Astrocyte of the cerebellum (primary cell): ENCODE data around the gene PMEPA1.
A peak's percentile ranks its signal among the peaks of the same experiment; 100 is the strongest.

Source experiments
- DNase-seq: peaks from one replicate; pipeline ENCODE4 v3.0.0-alpha.2; 2011; ENCODE audit warnings: low read depth
- H3K4me3 ChIP-seq: 2 replicates; pipeline ENCODE4 v1.5.1; 2011; ENCODE audit warnings: mild to moderate bottlenecking, low read depth, low read length, moderate library complexity
- CTCF ChIP-seq: IDR thresholded peaks from 2 replicates; pipeline ENCODE4 v1.5.1; 2012; ENCODE audit warnings: low read length, low read depth, moderate library complexity, mild to moderate bottlenecking; ENCODE audit errors: missing control alignments
- in situ Hi-C: cut with HindIII; loops from 2 replicates; pipeline ENCODE4 v1.10.0; 2017; ENCODE audit warnings: low sequenced_read_pairs

Gene PMEPA1

GRCh38 chr20:57713951-57714350, 4.1 kb upstream of the PMEPA1 start:
- TF ChIP-seq CTCF = no peak
- in situ Hi-C loops = no loop called here
- no peak overlapping the region for H3K4me3 ChIP-seq
- DNase-seq = no peak

GRCh38 chr20:57713505-57713903, 3.7 kb upstream of the PMEPA1 start:
- TF ChIP-seq CTCF = no peak
- in situ Hi-C loops = no loop called here
- no peak overlapping the region for H3K4me3 ChIP-seq
- no peak for DNase-seq

GRCh38 chr20:57712851-57713504, 3.2 kb upstream of the PMEPA1 start:
- no peak for TF ChIP-seq CTCF
- no peak for DNase-seq
- in situ Hi-C loops = no loop called here
- no peak overlapping the region for H3K4me3 ChIP-seq

- in situ Hi-C loops = no loop called here
- no peak for TF ChIP-seq CTCF
- no peak overlapping the region for H3K4me3 ChIP-seq
- no peak for DNase-seq
Measured at GRCh38 chr20:57712341-57712740, 2.5 kb upstream of the PMEPA1 start.

GRCh38 chr20:57711826-57712225, 2.0 kb upstream of the PMEPA1 start:
- no peak for TF ChIP-seq CTCF
- no peak overlapping the region for H3K4me3 ChIP-seq
- in situ Hi-C loops = no loop called here
- no peak for DNase-seq

GRCh38 chr20:57711311-57711712, 1.5 kb upstream of the PMEPA1 start:
- no peak for DNase-seq
- in situ Hi-C loops = no loop called here
- H3K4me3 ChIP-seq = peak overlapping the region; percentile 91
- no peak for TF ChIP-seq CTCF

GRCh38 chr20:57710841-57711240, 1.0 kb upstream of the PMEPA1 start:
- DNase-seq = no peak
- in situ Hi-C loops = no loop called here
- peak overlapping the region; percentile 91 for H3K4me3 ChIP-seq
- TF ChIP-seq CTCF = no peak
